Neural progenitor cell (in vitro differentiated cells): Measurements from ENCODE around the gene PMEPA1. TPM values are rescaled to one million over a fixed set of nuclear protein-coding genes. Genes with fewer than 3 reads are reported as not detected.
A peak's percentile ranks its signal among the peaks of the same experiment; 100 is the strongest.

Experiments used
- DNase-seq: peaks from one replicate; pipeline ENCODE4 v3.0.0-alpha.2; 2016; ENCODE audit warnings: low spot score
- H2AFZ ChIP-seq: fragments of 200-600 bp; sonication (generic); replicated peaks from 2 replicates; pipeline ENCODE4 v1.6.1; 2016; ENCODE audit warnings: antibody characterized with exemption
- H3F3A ChIP-seq: fragments of 200-600 bp; sonication (generic); 2 replicates; pipeline ENCODE4 v1.6.1; 2016; ENCODE audit warnings: antibody characterized with exemption, low read depth
- H3K27ac ChIP-seq: fragments of 200-600 bp; sonication (generic); 2 replicates; pipeline ENCODE4 v1.5.1; 2016; ENCODE audit warnings: mild to moderate bottlenecking
- H3K27me3 ChIP-seq: fragments of 200-600 bp; sonication (generic); 2 replicates; pipeline ENCODE4 v1.6.1; 2016; ENCODE audit warnings: mild to moderate bottlenecking, moderate library complexity
- H3K36me3 ChIP-seq: fragments of 200-600 bp; sonication (generic); 2 replicates; pipeline ENCODE4 v1.5.1; 2016
- H3K4me1 ChIP-seq: fragments of 200-600 bp; sonication (generic); 2 replicates; pipeline ENCODE4 v1.6.1; 2016; ENCODE audit warnings: mixed run types
- H3K4me2 ChIP-seq: fragments of 200-600 bp; sonication (generic); 2 replicates; pipeline ENCODE4 v1.6.1; 2016
- H3K4me3 ChIP-seq: fragments of 200-600 bp; sonication (generic); 2 replicates; pipeline ENCODE4 v1.5.1; 2016
- H3K79me2 ChIP-seq: fragments of 200-600 bp; sonication (generic); 2 replicates; pipeline ENCODE4 v1.6.1; 2016; ENCODE audit warnings: low read depth
- H3K9ac ChIP-seq: fragments of 200-600 bp; sonication (generic); 2 replicates; pipeline ENCODE4 v1.6.1; 2016
- H3K9me3 ChIP-seq: fragments of 200-600 bp; sonication (generic); 2 replicates; pipeline ENCODE4 v1.5.1; 2016; ENCODE audit warnings: low read depth
- H4K20me1 ChIP-seq: fragments of 200-600 bp; sonication (generic); 2 replicates; pipeline ENCODE4 v1.6.1; 2016; ENCODE audit warnings: low read depth
- H3K27ac Mint-ChIP-seq: 3 replicates; pipeline ENCODE4 v1.8.0; 2021; ENCODE audit warnings: mixed read lengths
- H3K27me3 Mint-ChIP-seq: 2 replicates; pipeline ENCODE4 v1.8.0; 2022; ENCODE audit warnings: low read depth, mild to moderate bottlenecking, inconsistent platforms, moderate library complexity, mixed read lengths; ENCODE audit not compliant: insufficient read depth
- H3K36me3 Mint-ChIP-seq: 3 replicates; pipeline ENCODE4 v1.8.0; 2021; ENCODE audit warnings: mixed read lengths
- H3K4me1 Mint-ChIP-seq: 3 replicates; pipeline ENCODE4 v1.8.0; 2021; ENCODE audit warnings: mixed read lengths
- H3K4me3 Mint-ChIP-seq: 3 replicates; pipeline ENCODE4 v1.8.0; 2021; ENCODE audit warnings: mild to moderate bottlenecking, moderate library complexity, mixed read lengths
- H3K9me3 Mint-ChIP-seq: 3 replicates; pipeline ENCODE4 v1.8.0; 2020; ENCODE audit warnings: mixed read lengths
- CTCF ChIP-seq: fragments of 200-600 bp; sonication (generic); IDR thresholded peaks from 2 replicates; pipeline ENCODE4 v1.5.1; 2017; ENCODE audit warnings: antibody characterized with exemption, mild to moderate bottlenecking
- EZH2 ChIP-seq: fragments of 200-600 bp; sonication (generic); IDR thresholded peaks from 2 replicates; pipeline ENCODE4 v1.6.1; 2017; ENCODE audit warnings: antibody characterized with exemption, mild to moderate bottlenecking, moderate library complexity
- EZH2phosphoT487 ChIP-seq: fragments of 200-600 bp; sonication (generic); IDR thresholded peaks from 2 replicates; pipeline ENCODE4 v1.6.1; 2017; ENCODE audit warnings: antibody characterized with exemption
- total RNA-seq: library from RNA; depleted of rRNA; stranded (reverse); fragments of >200 nt; gene quantifications from 2 replicates; pipeline ENCODE4 v1.2.3, GENCODE V29; 2015; ENCODE audit warnings: low replicate concordance

Gene PMEPA1
- total RNA-seq, 1 donor from 2014 or later = 1.7 TPM

GRCh38 chr20:57694481-57694880, 15.3 kb downstream of the PMEPA1 start:
- Mint-ChIP-seq H3K27me3 (peaks cover 11% of the 10 kb centered on the region), H3K36me3 (no peaks in the 10 kb centered on the region), H3K4me1 (peaks cover 31% of the 10 kb centered on the region), H3K4me3 (no peak overlapping the region), H3K9me3 (no peaks in the 10 kb centered on the region), H3K27ac (no peak overlapping the region)
- no peak overlapping the region for H3K9ac ChIP-seq
- DNase-seq = no peak
- H3K9me3 ChIP-seq = no peaks in the 10 kb centered on the region
- no peaks in the 10 kb centered on the region for H3K4me1 ChIP-seq
- H3F3A ChIP-seq = no peaks in the 10 kb centered on the region
- H4K20me1 ChIP-seq = no peaks in the 10 kb centered on the region
- no peaks in the 10 kb centered on the region for H3K27me3 ChIP-seq
- no peaks in the 10 kb centered on the region for H3K79me2 ChIP-seq
- TF ChIP-seq EZH2phosphoT487 (no peak), CTCF (no peak), EZH2 (no peak)
- no peak overlapping the region for H2AFZ ChIP-seq
- H3K36me3 ChIP-seq = no peaks in the 10 kb centered on the region
- H3K4me3 ChIP-seq = no peak overlapping the region
- no peak overlapping the region for H3K4me2 ChIP-seq
- H3K27ac ChIP-seq = no peak overlapping the region

- DNase-seq = no peak
- Histone ChIP-seq H3K9ac (no peak overlapping the region), H3K9me3 (no peaks in the 10 kb centered on the region), H4K20me1 (no peaks in the 10 kb centered on the region), H2AFZ (no peak overlapping the region), H3K79me2 (no peaks in the 10 kb centered on the region), H3K27ac (no peak overlapping the region), H3K4me1 (no peaks in the 10 kb centered on the region), H3K4me3 (no peak overlapping the region), H3K36me3 (no peaks in the 10 kb centered on the region), H3F3A (no peaks in the 10 kb centered on the region), H3K4me2 (no peak overlapping the region), H3K27me3 (no peaks in the 10 kb centered on the region)
- Mint-ChIP-seq H3K4me3 (no peak overlapping the region), H3K36me3 (no peaks in the 10 kb centered on the region), H3K27me3 (peaks cover 11% of the 10 kb centered on the region), H3K27ac (no peak overlapping the region), H3K4me1 (peaks cover 38% of the 10 kb centered on the region), H3K9me3 (no peaks in the 10 kb centered on the region)
- no peak for TF ChIP-seq EZH2phosphoT487
- TF ChIP-seq EZH2 = no peak
- no peak for TF ChIP-seq CTCF
Measured at GRCh38 chr20:57693670-57694329, 16.0 kb downstream of the PMEPA1 start.

- no peak overlapping the region for H2AFZ ChIP-seq
- H3K27ac ChIP-seq = no peak overlapping the region
- Mint-ChIP-seq H3K9me3 (no peaks in the 10 kb centered on the region), H3K27me3 (peaks cover 11% of the 10 kb centered on the region), H3K27ac (no peak overlapping the region), H3K36me3 (no peaks in the 10 kb centered on the region), H3K4me3 (no peak overlapping the region), H3K4me1 (peaks cover 39% of the 10 kb centered on the region)
- H3K79me2 ChIP-seq = no peaks in the 10 kb centered on the region
- no peaks in the 10 kb centered on the region for H4K20me1 ChIP-seq
- TF ChIP-seq EZH2 = no peak
- TF ChIP-seq CTCF = peak; percentile 9
- H3K4me2 ChIP-seq = no peak overlapping the region
- H3K4me1 ChIP-seq = no peaks in the 10 kb centered on the region
- H3K4me3 ChIP-seq = no peak overlapping the region
- no peaks in the 10 kb centered on the region for H3F3A ChIP-seq
- H3K9me3 ChIP-seq = no peaks in the 10 kb centered on the region
- H3K9ac ChIP-seq = no peak overlapping the region
- no peaks in the 10 kb centered on the region for H3K36me3 ChIP-seq
- no peak for DNase-seq
- no peaks in the 10 kb centered on the region for H3K27me3 ChIP-seq
Measured at GRCh38 chr20:57693002-57693582, 16.7 kb downstream of the PMEPA1 start.
